GM23338 (cell line): ENCODE results near the gene TNRC18. TPM values are rescaled to one million over a fixed set of nuclear protein-coding genes. Genes with fewer than 3 reads are reported as not detected.

Experiments
- ATAC-seq: fragments of 200-7000 bp; cut with Tn5 transposase; 3 replicates; pipeline ENCODE4 v1.9.1; 2020
- DNase-seq: peaks from one replicate; pipeline ENCODE4 v3.0.0-alpha.2; 2015; ENCODE audit warnings: low spot score
- H2AFZ ChIP-seq: fragments of 200-600 bp; sonication (generic); 2 replicates; pipeline ENCODE4 v1.8.0; 2016; ENCODE audit warnings: antibody characterized with exemption, mild to moderate bottlenecking, moderate library complexity
- H3F3A ChIP-seq: fragments of 200-600 bp; sonication (generic); replicated peaks from 2 replicates; pipeline ENCODE4 v1.8.0; 2017; ENCODE audit warnings: antibody characterized with exemption, mixed run types, low read depth
- H3K27ac ChIP-seq: fragments of 200-600 bp; sonication (generic); 2 replicates; pipeline ENCODE4 v1.6.1; 2016; ENCODE audit warnings: low read depth
- H3K27me3 ChIP-seq: fragments of 200-600 bp; sonication (generic); 2 replicates; pipeline ENCODE4 v1.8.0; 2016; ENCODE audit warnings: mild to moderate bottlenecking, mixed run types, moderate library complexity; ENCODE audit not compliant: insufficient read depth
- H3K36me3 ChIP-seq: fragments of 200-600 bp; sonication (generic); 2 replicates; pipeline ENCODE4 v1.8.0; 2016; ENCODE audit warnings: mild to moderate bottlenecking; ENCODE audit not compliant: insufficient read depth
- H3K4me1 ChIP-seq: fragments of 200-600 bp; sonication (generic); 2 replicates; pipeline ENCODE4 v1.8.0; 2016; ENCODE audit warnings: mild to moderate bottlenecking, moderate library complexity; ENCODE audit not compliant: insufficient read depth
- H3K4me2 ChIP-seq: fragments of 200-600 bp; sonication (generic); 2 replicates; pipeline ENCODE4 v1.7.1; 2017; ENCODE audit warnings: mixed run types
- H3K4me3 ChIP-seq: fragments of 200-600 bp; sonication (generic); 2 replicates; pipeline ENCODE4 v1.6.1; 2016; ENCODE audit warnings: mixed run types
- H3K79me2 ChIP-seq: fragments of 200-600 bp; sonication (generic); replicated peaks from 2 replicates; pipeline ENCODE4 v1.8.0; 2017; ENCODE audit warnings: mild to moderate bottlenecking; ENCODE audit not compliant: insufficient read depth
- H3K9me2 ChIP-seq: fragments of 200-600 bp; sonication (generic); 2 replicates; pipeline ENCODE4 v1.8.0; 2017; ENCODE audit not compliant: insufficient read depth
- H4K20me1 ChIP-seq: fragments of 200-600 bp; sonication (generic); replicated peaks from 2 replicates; pipeline ENCODE4 v1.8.0; 2017; ENCODE audit warnings: mild to moderate bottlenecking; ENCODE audit not compliant: insufficient read depth
- H3K27ac Mint-ChIP-seq: 2 replicates; pipeline ENCODE4 v1.8.0; 2020; ENCODE audit warnings: inconsistent platforms, mild to moderate bottlenecking, moderate library complexity, mixed read lengths
- H3K27me3 Mint-ChIP-seq: 3 replicates; pipeline ENCODE4 v1.8.0; 2022; ENCODE audit warnings: low read depth, mild to moderate bottlenecking, moderate library complexity, mixed read lengths, inconsistent platforms; ENCODE audit not compliant: insufficient read depth, poor library complexity
- H3K36me3 Mint-ChIP-seq: 3 replicates; pipeline ENCODE4 v1.8.0; 2021; ENCODE audit warnings: low read depth, mild to moderate bottlenecking, inconsistent platforms, moderate library complexity, mixed read lengths
- H3K4me1 Mint-ChIP-seq: 3 replicates; pipeline ENCODE4 v1.8.0; 2020; ENCODE audit warnings: mild to moderate bottlenecking, inconsistent platforms, mixed read lengths
- H3K4me3 Mint-ChIP-seq: 3 replicates; pipeline ENCODE4 v1.8.0; 2021; ENCODE audit warnings: moderate library complexity, mild to moderate bottlenecking, inconsistent platforms, mixed read lengths
- H3K9me3 Mint-ChIP-seq: 3 replicates; pipeline ENCODE4 v1.8.0; 2020; ENCODE audit warnings: moderate library complexity, mild to moderate bottlenecking, inconsistent platforms, mixed read lengths
- CREB1 ChIP-seq: fragments of 250-450 bp; sonication (Bioruptor Pico); IDR thresholded peaks from 2 replicates; pipeline ENCODE4 v1.5.0; 2020; ENCODE audit warnings: low read depth, mild to moderate bottlenecking, moderate library complexity
- EZH2 ChIP-seq: fragments of 200-600 bp; sonication (generic); IDR thresholded peaks from one replicate; pipeline ENCODE4 v1.8.0; 2017; ENCODE audit warnings: antibody characterized with exemption, mild to moderate bottlenecking, low read depth; ENCODE audit not compliant: unreplicated experiment
- EZH2phosphoT487 ChIP-seq: fragments of 200-600 bp; sonication (generic); IDR thresholded peaks from one replicate; pipeline ENCODE4 v1.8.1; 2018; ENCODE audit warnings: antibody characterized with exemption; ENCODE audit not compliant: unreplicated experiment
- JUNB ChIP-seq: IDR thresholded peaks from one replicate; pipeline ENCODE4 v1.6.1; 2016; ENCODE audit warnings: antibody characterized with exemption; ENCODE audit not compliant: unreplicated experiment
- NANOG ChIP-seq: IDR thresholded peaks from 2 replicates; pipeline ENCODE4 v1.6.1; 2016; ENCODE audit warnings: antibody characterized with exemption, borderline replicate concordance
- POLR2AphosphoS5 ChIP-seq: IDR thresholded peaks from 2 replicates; pipeline ENCODE4 v1.6.1; 2016; ENCODE audit warnings: antibody characterized with exemption, low read depth
- STAT1 ChIP-seq: IDR thresholded peaks from one replicate; pipeline ENCODE4 v1.6.1; 2016; ENCODE audit warnings: antibody characterized with exemption; ENCODE audit not compliant: unreplicated experiment
- ZNF114 ChIP-seq: fragments of 250-450 bp; sonication (Bioruptor Pico); IDR thresholded peaks from 2 replicates; pipeline ENCODE4 v1.5.0; 2020; ENCODE audit warnings: mild to moderate bottlenecking, moderate library complexity
- ZNF331 ChIP-seq: fragments of 250-450 bp; sonication (Bioruptor Pico); IDR thresholded peaks from 2 replicates; pipeline ENCODE4 v1.5.0; 2020; ENCODE audit warnings: low read depth, mild to moderate bottlenecking, moderate library complexity
- polyA plus RNA-seq: library from polyadenylated mRNA; unstranded; fragments of >200 nt; fragmentation: Nextera tagmentation; extraction: Ambion mirVana; gene quantifications from 2 replicates; pipeline ENCODE4 v1.2.1, GENCODE V29; 2016
- total RNA-seq: library from RNA; depleted of rRNA; stranded (reverse); fragments of >200 nt; shearing (Covaris generic); gene quantifications from 2 replicates; pipeline ENCODE4 v1.2.3, GENCODE V29; 2014
- TF ChIP-seq, protein P1 (sequence below), 2 experiments: fragments of 200-600 bp in 1 of 2; sonication (generic) in 1 of 2; conservative IDR thresholded peaks; 2 replicates each; pipeline versions ENCODE4 v1.5.1 to v1.6.1; 2016 to 2017; ENCODE audit warnings: antibody characterized with exemption in 2 of 2, low read depth in 2 of 2, mild to moderate bottlenecking in 2 of 2, moderate library complexity in 1 of 2
- TF ChIP-seq, protein P2 (sequence below): IDR thresholded peaks from one replicate; pipeline ENCODE4 v1.6.1; 2018; ENCODE audit warnings: antibody characterized with exemption; ENCODE audit not compliant: unreplicated experiment
- TF ChIP-seq, protein P3 (sequence below): fragments of 250-450 bp; sonication (Bioruptor Pico); IDR thresholded peaks from 2 replicates; pipeline ENCODE4 v1.5.0; 2020; ENCODE audit warnings: mild to moderate bottlenecking, moderate library complexity
- TF ChIP-seq, protein P4 (sequence below): IDR thresholded peaks from 2 replicates; pipeline ENCODE4 v1.6.1; 2016; ENCODE audit warnings: antibody characterized with exemption

TNRC18 gene
- total and polyA plus RNA-seq, 2 experiments from 2014 or later, result 2.1 to 17.5 TPM

DNA sequence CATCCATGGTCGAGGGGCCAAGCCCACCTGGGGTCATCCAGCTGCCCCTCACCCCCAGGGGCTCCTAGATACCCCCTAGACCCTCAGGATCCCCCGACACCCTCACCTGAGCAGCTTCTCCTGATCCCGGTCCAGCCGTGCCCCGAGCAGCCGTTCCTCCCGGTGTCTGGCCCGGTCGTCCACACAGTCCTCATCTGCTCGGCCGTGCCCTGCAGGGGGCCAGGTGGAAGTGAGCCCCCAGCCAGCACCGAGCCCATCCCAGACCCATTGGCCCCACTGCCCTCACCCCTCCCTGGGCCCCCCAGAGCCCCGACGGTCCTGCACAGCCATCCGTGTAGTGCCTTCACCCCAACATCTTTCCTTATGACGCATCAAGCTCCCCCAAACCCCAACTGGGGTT is 45.8 kb downstream of the TNRC18 start:
- H3K27ac ChIP-seq, result no peak overlapping the region
- H3K4me2 ChIP-seq, result no peak overlapping the region
- H3K36me3 ChIP-seq, result no peaks in the 10 kb centered on the region
- H3K9me2 ChIP-seq, result no peaks in the 10 kb centered on the region
- H3K27me3 ChIP-seq, result no peaks in the 10 kb centered on the region
- H2AFZ ChIP-seq, result no peak overlapping the region
- DNase-seq (no peak), ATAC-seq (no peak)
- TF ChIP-seq, protein P1, sequence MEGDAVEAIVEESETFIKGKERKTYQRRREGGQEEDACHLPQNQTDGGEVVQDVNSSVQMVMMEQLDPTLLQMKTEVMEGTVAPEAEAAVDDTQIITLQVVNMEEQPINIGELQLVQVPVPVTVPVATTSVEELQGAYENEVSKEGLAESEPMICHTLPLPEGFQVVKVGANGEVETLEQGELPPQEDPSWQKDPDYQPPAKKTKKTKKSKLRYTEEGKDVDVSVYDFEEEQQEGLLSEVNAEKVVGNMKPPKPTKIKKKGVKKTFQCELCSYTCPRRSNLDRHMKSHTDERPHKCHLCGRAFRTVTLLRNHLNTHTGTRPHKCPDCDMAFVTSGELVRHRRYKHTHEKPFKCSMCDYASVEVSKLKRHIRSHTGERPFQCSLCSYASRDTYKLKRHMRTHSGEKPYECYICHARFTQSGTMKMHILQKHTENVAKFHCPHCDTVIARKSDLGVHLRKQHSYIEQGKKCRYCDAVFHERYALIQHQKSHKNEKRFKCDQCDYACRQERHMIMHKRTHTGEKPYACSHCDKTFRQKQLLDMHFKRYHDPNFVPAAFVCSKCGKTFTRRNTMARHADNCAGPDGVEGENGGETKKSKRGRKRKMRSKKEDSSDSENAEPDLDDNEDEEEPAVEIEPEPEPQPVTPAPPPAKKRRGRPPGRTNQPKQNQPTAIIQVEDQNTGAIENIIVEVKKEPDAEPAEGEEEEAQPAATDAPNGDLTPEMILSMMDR (conservative IDR thresholded peaks at IDR 0.05; ENCODE audit: low read depth in 2 of 2), result no peak
- no peak for TF ChIP-seq NANOG
- TF ChIP-seq CREB1 (CRISPR knock-in tag), result no peak
- TF ChIP-seq ZNF114 (CRISPR knock-in tag), result no peak
- TF ChIP-seq STAT1, result no peak
- no peak for TF ChIP-seq JUNB
- TF ChIP-seq, protein P2, sequence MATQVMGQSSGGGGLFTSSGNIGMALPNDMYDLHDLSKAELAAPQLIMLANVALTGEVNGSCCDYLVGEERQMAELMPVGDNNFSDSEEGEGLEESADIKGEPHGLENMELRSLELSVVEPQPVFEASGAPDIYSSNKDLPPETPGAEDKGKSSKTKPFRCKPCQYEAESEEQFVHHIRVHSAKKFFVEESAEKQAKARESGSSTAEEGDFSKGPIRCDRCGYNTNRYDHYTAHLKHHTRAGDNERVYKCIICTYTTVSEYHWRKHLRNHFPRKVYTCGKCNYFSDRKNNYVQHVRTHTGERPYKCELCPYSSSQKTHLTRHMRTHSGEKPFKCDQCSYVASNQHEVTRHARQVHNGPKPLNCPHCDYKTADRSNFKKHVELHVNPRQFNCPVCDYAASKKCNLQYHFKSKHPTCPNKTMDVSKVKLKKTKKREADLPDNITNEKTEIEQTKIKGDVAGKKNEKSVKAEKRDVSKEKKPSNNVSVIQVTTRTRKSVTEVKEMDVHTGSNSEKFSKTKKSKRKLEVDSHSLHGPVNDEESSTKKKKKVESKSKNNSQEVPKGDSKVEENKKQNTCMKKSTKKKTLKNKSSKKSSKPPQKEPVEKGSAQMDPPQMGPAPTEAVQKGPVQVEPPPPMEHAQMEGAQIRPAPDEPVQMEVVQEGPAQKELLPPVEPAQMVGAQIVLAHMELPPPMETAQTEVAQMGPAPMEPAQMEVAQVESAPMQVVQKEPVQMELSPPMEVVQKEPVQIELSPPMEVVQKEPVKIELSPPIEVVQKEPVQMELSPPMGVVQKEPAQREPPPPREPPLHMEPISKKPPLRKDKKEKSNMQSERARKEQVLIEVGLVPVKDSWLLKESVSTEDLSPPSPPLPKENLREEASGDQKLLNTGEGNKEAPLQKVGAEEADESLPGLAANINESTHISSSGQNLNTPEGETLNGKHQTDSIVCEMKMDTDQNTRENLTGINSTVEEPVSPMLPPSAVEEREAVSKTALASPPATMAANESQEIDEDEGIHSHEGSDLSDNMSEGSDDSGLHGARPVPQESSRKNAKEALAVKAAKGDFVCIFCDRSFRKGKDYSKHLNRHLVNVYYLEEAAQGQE, result no peak
- TF ChIP-seq POLR2AphosphoS5, result no peak
- TF ChIP-seq, protein P3, sequence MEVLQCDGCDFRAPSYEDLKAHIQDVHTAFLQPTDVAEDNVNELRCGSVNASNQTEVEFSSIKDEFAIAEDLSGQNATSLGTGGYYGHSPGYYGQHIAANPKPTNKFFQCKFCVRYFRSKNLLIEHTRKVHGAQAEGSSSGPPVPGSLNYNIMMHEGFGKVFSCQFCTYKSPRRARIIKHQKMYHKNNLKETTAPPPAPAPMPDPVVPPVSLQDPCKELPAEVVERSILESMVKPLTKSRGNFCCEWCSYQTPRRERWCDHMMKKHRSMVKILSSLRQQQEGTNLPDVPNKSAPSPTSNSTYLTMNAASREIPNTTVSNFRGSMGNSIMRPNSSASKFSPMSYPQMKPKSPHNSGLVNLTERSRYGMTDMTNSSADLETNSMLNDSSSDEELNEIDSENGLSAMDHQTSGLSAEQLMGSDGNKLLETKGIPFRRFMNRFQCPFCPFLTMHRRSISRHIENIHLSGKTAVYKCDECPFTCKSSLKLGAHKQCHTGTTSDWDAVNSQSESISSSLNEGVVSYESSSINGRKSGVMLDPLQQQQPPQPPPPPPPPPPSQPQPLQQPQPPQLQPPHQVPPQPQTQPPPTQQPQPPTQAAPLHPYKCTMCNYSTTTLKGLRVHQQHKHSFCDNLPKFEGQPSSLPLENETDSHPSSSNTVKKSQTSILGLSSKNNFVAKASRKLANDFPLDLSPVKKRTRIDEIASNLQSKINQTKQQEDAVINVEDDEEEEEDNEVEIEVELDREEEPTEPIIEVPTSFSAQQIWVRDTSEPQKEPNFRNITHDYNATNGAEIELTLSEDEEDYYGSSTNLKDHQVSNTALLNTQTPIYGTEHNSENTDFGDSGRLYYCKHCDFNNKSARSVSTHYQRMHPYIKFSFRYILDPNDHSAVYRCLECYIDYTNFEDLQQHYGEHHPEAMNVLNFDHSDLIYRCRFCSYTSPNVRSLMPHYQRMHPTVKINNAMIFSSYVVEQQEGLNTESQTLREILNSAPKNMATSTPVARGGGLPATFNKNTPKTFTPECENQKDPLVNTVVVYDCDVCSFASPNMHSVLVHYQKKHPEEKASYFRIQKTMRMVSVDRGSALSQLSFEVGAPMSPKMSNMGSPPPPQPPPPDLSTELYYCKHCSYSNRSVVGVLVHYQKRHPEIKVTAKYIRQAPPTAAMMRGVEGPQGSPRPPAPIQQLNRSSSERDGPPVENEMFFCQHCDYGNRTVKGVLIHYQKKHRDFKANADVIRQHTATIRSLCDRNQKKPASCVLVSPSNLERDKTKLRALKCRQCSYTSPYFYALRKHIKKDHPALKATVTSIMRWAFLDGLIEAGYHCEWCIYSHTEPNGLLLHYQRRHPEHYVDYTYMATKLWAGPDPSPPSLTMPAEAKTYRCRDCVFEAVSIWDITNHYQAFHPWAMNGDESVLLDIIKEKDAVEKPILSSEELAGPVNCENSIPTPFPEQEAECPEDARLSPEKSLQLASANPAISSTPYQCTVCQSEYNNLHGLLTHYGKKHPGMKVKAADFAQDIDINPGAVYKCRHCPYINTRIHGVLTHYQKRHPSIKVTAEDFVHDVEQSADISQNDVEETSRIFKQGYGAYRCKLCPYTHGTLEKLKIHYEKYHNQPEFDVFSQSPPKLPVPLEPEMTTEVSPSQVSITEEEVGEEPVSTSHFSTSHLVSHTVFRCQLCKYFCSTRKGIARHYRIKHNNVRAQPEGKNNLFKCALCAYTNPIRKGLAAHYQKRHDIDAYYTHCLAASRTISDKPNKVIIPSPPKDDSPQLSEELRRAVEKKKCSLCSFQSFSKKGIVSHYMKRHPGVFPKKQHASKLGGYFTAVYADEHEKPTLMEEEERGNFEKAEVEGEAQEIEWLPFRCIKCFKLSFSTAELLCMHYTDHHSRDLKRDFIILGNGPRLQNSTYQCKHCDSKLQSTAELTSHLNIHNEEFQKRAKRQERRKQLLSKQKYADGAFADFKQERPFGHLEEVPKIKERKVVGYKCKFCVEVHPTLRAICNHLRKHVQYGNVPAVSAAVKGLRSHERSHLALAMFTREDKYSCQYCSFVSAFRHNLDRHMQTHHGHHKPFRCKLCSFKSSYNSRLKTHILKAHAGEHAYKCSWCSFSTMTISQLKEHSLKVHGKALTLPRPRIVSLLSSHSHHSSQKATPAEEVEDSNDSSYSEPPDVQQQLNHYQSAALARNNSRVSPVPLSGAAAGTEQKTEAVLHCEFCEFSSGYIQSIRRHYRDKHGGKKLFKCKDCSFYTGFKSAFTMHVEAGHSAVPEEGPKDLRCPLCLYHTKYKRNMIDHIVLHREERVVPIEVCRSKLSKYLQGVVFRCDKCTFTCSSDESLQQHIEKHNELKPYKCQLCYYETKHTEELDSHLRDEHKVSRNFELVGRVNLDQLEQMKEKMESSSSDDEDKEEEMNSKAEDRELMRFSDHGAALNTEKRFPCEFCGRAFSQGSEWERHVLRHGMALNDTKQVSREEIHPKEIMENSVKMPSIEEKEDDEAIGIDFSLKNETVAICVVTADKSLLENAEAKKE (CRISPR knock-in tag), result no peak
- no peak for TF ChIP-seq ZNF331 (CRISPR knock-in tag)
- no peak for TF ChIP-seq EZH2phosphoT487
- TF ChIP-seq, protein P4, sequence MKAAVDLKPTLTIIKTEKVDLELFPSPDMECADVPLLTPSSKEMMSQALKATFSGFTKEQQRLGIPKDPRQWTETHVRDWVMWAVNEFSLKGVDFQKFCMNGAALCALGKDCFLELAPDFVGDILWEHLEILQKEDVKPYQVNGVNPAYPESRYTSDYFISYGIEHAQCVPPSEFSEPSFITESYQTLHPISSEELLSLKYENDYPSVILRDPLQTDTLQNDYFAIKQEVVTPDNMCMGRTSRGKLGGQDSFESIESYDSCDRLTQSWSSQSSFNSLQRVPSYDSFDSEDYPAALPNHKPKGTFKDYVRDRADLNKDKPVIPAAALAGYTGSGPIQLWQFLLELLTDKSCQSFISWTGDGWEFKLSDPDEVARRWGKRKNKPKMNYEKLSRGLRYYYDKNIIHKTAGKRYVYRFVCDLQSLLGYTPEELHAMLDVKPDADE, result no peak
- no peak for TF ChIP-seq EZH2
- Mint-ChIP-seq H3K27ac (no peak overlapping the region), H3K36me3 (no peaks in the 10 kb centered on the region), H3K27me3 (peaks cover 16% of the 10 kb centered on the region), H3K4me3 (no peak overlapping the region), H3K4me1 (peaks cover 4% of the 10 kb centered on the region; the same call in 2 of the 3 replicates), H3K9me3 (no peaks in the 10 kb centered on the region)
- no peak overlapping the region for H3K4me3 ChIP-seq
- H3K79me2 ChIP-seq, result no peaks in the 10 kb centered on the region
- H3K4me1 ChIP-seq, result peaks cover 8% of the 10 kb centered on the region; the same call in 1 of the 2 replicates
- no peaks in the 10 kb centered on the region for H3F3A ChIP-seq
- 0 out of 2 replicates have a peak, but pooled peaks cover under 1% of the 10 kb centered on the region for H4K20me1 ChIP-seq
